Measurements from ENCODE around the gene MYL9. TPM values are rescaled to one million over a fixed set of nuclear protein-coding genes. Genes with fewer than 3 reads are reported as not detected.

The MYL9 gene
- total RNA-seq, 1 donor from 2014 or later, result 190 TPM

GRCh38 chr20:36525620-36526365 is 15.5 kb upstream of the MYL9 start:
- no peak for DNase-seq (ENCODE audit: low read depth)

GRCh38 chr20:36526521-36527011 is 14.8 kb upstream of the MYL9 start:
- DNase-seq (ENCODE audit: low read depth), result no peak

GRCh38 chr20:36527331-36528125 is 13.8 kb upstream of the MYL9 start:
- DNase-seq (ENCODE audit: low read depth), result no peak

- no peak for DNase-seq (ENCODE audit: low read depth)
Measured at GRCh38 chr20:36528176-36528874, 13.0 kb upstream of the MYL9 start.

GRCh38 chr20:36528875-36529417 is 12.4 kb upstream of the MYL9 start:
- DNase-seq (ENCODE audit: low read depth), result no peak

- DNase-seq (ENCODE audit: low read depth), result no peak
Measured at GRCh38 chr20:36532388-36532787, 8.9 kb upstream of the MYL9 start.

- DNase-seq (ENCODE audit: low read depth), result no peak
Measured at GRCh38 chr20:36532822-36533221, 8.5 kb upstream of the MYL9 start.

- DNase-seq (ENCODE audit: low read depth), result peak; percentile 34
Measured at GRCh38 chr20:36538026-36538722, 3.1 kb upstream of the MYL9 start.

- no peak for DNase-seq (ENCODE audit: low read depth)
Measured at GRCh38 chr20:36540551-36541211, 638 bp upstream of the MYL9 start.

- DNase-seq (ENCODE audit: low read depth), result peak; percentile 91
Measured at GRCh38 chr20:36541768-36542488, 609 bp downstream of the MYL9 start.

GRCh38 chr20:36542516-36543183 is 1.3 kb downstream of the MYL9 start:
- DNase-seq (ENCODE audit: low read depth), result no peak

GRCh38 chr20:36543184-36544133 is 2.1 kb downstream of the MYL9 start:
- peak; percentile 98 for DNase-seq (ENCODE audit: low read depth)

- DNase-seq (ENCODE audit: low read depth), result peak; percentile 91
Measured at GRCh38 chr20:36544134-36545018, 3.1 kb downstream of the MYL9 start.

- no peak for DNase-seq (ENCODE audit: low read depth)
Measured at GRCh38 chr20:36546111-36546736, 4.9 kb downstream of the MYL9 start.

- DNase-seq (ENCODE audit: low read depth), result no peak
Measured at GRCh38 chr20:36547186-36548005, 6.1 kb downstream of the MYL9 start.

- DNase-seq (ENCODE audit: low read depth), result no peak
Measured at GRCh38 chr20:36548006-36548315, 6.6 kb downstream of the MYL9 start.

Data from myocyte (in vitro differentiated cells).